ENCODE data around the gene SLC39A3.

GRCh38 chr19:2723747-2724146 lies 16.1 kb downstream of the SLC39A3 start:
- TF ChIP-seq, protein P1, sequence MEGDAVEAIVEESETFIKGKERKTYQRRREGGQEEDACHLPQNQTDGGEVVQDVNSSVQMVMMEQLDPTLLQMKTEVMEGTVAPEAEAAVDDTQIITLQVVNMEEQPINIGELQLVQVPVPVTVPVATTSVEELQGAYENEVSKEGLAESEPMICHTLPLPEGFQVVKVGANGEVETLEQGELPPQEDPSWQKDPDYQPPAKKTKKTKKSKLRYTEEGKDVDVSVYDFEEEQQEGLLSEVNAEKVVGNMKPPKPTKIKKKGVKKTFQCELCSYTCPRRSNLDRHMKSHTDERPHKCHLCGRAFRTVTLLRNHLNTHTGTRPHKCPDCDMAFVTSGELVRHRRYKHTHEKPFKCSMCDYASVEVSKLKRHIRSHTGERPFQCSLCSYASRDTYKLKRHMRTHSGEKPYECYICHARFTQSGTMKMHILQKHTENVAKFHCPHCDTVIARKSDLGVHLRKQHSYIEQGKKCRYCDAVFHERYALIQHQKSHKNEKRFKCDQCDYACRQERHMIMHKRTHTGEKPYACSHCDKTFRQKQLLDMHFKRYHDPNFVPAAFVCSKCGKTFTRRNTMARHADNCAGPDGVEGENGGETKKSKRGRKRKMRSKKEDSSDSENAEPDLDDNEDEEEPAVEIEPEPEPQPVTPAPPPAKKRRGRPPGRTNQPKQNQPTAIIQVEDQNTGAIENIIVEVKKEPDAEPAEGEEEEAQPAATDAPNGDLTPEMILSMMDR (IDR thresholded peaks at IDR 0.05; ENCODE audit: poor library complexity): no peak
- TF ChIP-seq EZH2 (IDR thresholded peaks at IDR 0.05; ENCODE audit: borderline replicate concordance): no peak
- TF ChIP-seq EZH2phosphoT487 (IDR thresholded peaks at IDR 0.05; ENCODE audit: low read depth, severe bottlenecking, unreplicated experiment): no peak
